H9 (cell line): ENCODE results near the gene RAP1GDS1. TPM values are rescaled to one million over a fixed set of nuclear protein-coding genes. Genes with fewer than 3 reads are reported as not detected.

Source experiments
- DNase-seq: peaks from one replicate; pipeline ENCODE4 v3.0.0-alpha.2; 2017
- H2AFZ ChIP-seq: one replicate; pipeline ENCODE4 v1.6.1; 2013; ENCODE audit warnings: mild to moderate bottlenecking, low read length, control low read depth, moderate library complexity
- H2AK5ac ChIP-seq: 2 replicates; pipeline ENCODE4 v1.6.1; 2013; ENCODE audit warnings: low read length, control low read depth, mixed read lengths; ENCODE audit not compliant: insufficient read length
- H2BK120ac ChIP-seq: one replicate; pipeline ENCODE4 v1.6.1; 2013; ENCODE audit warnings: low read depth, mild to moderate bottlenecking, low read length, control low read depth, inconsistent platforms; ENCODE audit not compliant: poor library complexity, severe bottlenecking
- H2BK12ac ChIP-seq: 2 replicates; pipeline ENCODE4 v1.6.1; 2013; ENCODE audit warnings: low read length, control low read depth, mixed read lengths, low read depth; ENCODE audit not compliant: insufficient read length
- H2BK15ac ChIP-seq: 2 replicates; pipeline ENCODE4 v1.6.1; 2013; ENCODE audit warnings: low read depth, low read length, control low read depth
- H2BK20ac ChIP-seq: one replicate; pipeline ENCODE4 v1.6.1; 2013; ENCODE audit warnings: low read depth, mild to moderate bottlenecking, low read length, control low read depth, inconsistent platforms; ENCODE audit not compliant: poor library complexity, severe bottlenecking
- H2BK5ac ChIP-seq: 2 replicates; pipeline ENCODE4 v1.6.1; 2013; ENCODE audit warnings: low read length, control low read depth, mixed read lengths; ENCODE audit not compliant: insufficient read length
- H3K14ac ChIP-seq: 2 replicates; pipeline ENCODE4 v1.6.1; 2013; ENCODE audit warnings: low read length, control low read depth; ENCODE audit not compliant: insufficient read depth
- H3K18ac ChIP-seq: 2 replicates; pipeline ENCODE4 v1.6.1; 2013; ENCODE audit warnings: low read depth, mild to moderate bottlenecking, mixed read lengths, low read length, control low read depth; ENCODE audit not compliant: insufficient read length
- H3K23ac ChIP-seq: 2 replicates; pipeline ENCODE4 v1.6.1; 2013; ENCODE audit warnings: low read length, control low read depth, mixed read lengths, low read depth; ENCODE audit not compliant: insufficient read length
- H3K23me2 ChIP-seq: 2 replicates; pipeline ENCODE4 v1.6.1; 2013; ENCODE audit warnings: low read depth, mild to moderate bottlenecking, mixed read lengths, low read length, control low read depth; ENCODE audit not compliant: insufficient read length, poor library complexity, severe bottlenecking
- H3K27ac ChIP-seq: 2 replicates; pipeline ENCODE4 v1.5.1; 2013; ENCODE audit warnings: low read length, control low read depth, mixed read lengths, low read depth; ENCODE audit not compliant: insufficient read length
- H3K27me3 ChIP-seq: 2 replicates; pipeline ENCODE4 v1.6.1; 2013; ENCODE audit warnings: low read length, control low read depth, inconsistent platforms; ENCODE audit not compliant: insufficient read depth
- H3K4ac ChIP-seq: 2 replicates; pipeline ENCODE4 v1.6.1; 2013; ENCODE audit warnings: low read depth, mild to moderate bottlenecking, control low read depth, inconsistent platforms, low read length, moderate library complexity
- H3K4me1 ChIP-seq: 2 replicates; pipeline ENCODE4 v1.6.1; 2013; ENCODE audit warnings: low read length, control low read depth, inconsistent platforms; ENCODE audit not compliant: insufficient read depth
- H3K4me2 ChIP-seq: 2 replicates; pipeline ENCODE4 v1.6.1; 2013; ENCODE audit warnings: low read length, control low read depth, mixed read lengths; ENCODE audit not compliant: insufficient read length, insufficient read depth
- H3K56ac ChIP-seq: 2 replicates; pipeline ENCODE4 v1.6.1; 2013; ENCODE audit warnings: low read depth, mild to moderate bottlenecking, mixed read lengths, low read length, control low read depth; ENCODE audit not compliant: insufficient read length
- H3K79me1 ChIP-seq: 2 replicates; pipeline ENCODE4 v1.6.1; 2013; ENCODE audit warnings: low read depth, mild to moderate bottlenecking, moderate library complexity, low read length, control low read depth, inconsistent platforms; ENCODE audit not compliant: insufficient read depth, poor library complexity, severe bottlenecking
- H3K79me2 ChIP-seq: 2 replicates; pipeline ENCODE4 v1.6.1; 2013; ENCODE audit warnings: low read length, control low read depth, inconsistent platforms; ENCODE audit not compliant: insufficient read depth
- H3K9ac ChIP-seq: 2 replicates; pipeline ENCODE4 v1.6.1; 2013; ENCODE audit warnings: low read length, control low read depth, mixed read lengths; ENCODE audit not compliant: insufficient read length; ENCODE audit errors: extremely low read depth
- H3K9me3 ChIP-seq: one replicate; pipeline ENCODE4 v1.6.1; 2013; ENCODE audit warnings: low read depth, low read length, inconsistent platforms; ENCODE audit not compliant: control insufficient read depth
- H3T11ph ChIP-seq: one replicate; pipeline ENCODE4 v1.6.1; 2013; ENCODE audit warnings: mild to moderate bottlenecking, low read length, control low read depth, inconsistent platforms
- H4K20me1 ChIP-seq: one replicate; pipeline ENCODE4 v1.6.1; 2013; ENCODE audit not compliant: control insufficient read depth, insufficient read length, insufficient read depth
- H4K5ac ChIP-seq: 2 replicates; pipeline ENCODE4 v1.6.1; 2013; ENCODE audit warnings: low read depth, mild to moderate bottlenecking, mixed read lengths, low read length, control low read depth; ENCODE audit not compliant: insufficient read length
- H4K8ac ChIP-seq: replicated peaks from 2 replicates; pipeline ENCODE4 v1.6.1; 2013; ENCODE audit warnings: low read length, control low read depth, mixed read lengths, low read depth; ENCODE audit not compliant: insufficient read length
- H4K91ac ChIP-seq: 2 replicates; pipeline ENCODE4 v1.6.1; 2013; ENCODE audit warnings: low read depth, mild to moderate bottlenecking, moderate library complexity, mixed read lengths, low read length, control low read depth; ENCODE audit not compliant: insufficient read length
- H3K27ac Mint-ChIP-seq, 3 experiments: 2 replicates in 2 of 3; 3 replicates in 1 of 3; pipeline ENCODE4 v1.8.0; 2020 to 2021; ENCODE audit warnings: mixed read lengths in 3 of 3, mild to moderate bottlenecking in 1 of 3, moderate library complexity in 1 of 3
- H3K27me3 Mint-ChIP-seq: 2 replicates; pipeline ENCODE4 v1.8.0; 2021; ENCODE audit warnings: low read depth, mild to moderate bottlenecking, moderate library complexity, mixed read lengths
- H3K36me3 Mint-ChIP-seq, 3 experiments: 2 replicates in 2 of 3; 3 replicates in 1 of 3; pipeline ENCODE4 v1.8.0; 2020 to 2021; ENCODE audit warnings: low read depth in 3 of 3, mixed read lengths in 3 of 3; ENCODE audit not compliant: insufficient read depth in 1 of 3
- H3K4me1 Mint-ChIP-seq, 2 experiments: 2 replicates each; pipeline ENCODE4 v1.8.0; 2020; ENCODE audit warnings: mixed read lengths in 2 of 2
- H3K4me3 Mint-ChIP-seq, 2 experiments: 2 replicates in 1 of 2; 3 replicates in 1 of 2; pipeline ENCODE4 v1.8.0; 2020 to 2021; ENCODE audit warnings: mild to moderate bottlenecking in 2 of 2, mixed read lengths in 2 of 2, moderate library complexity in 1 of 2
- H3K9me3 Mint-ChIP-seq, 2 experiments: 2 replicates in 1 of 2; 3 replicates in 1 of 2; pipeline ENCODE4 v1.8.0; 2020; ENCODE audit warnings: mild to moderate bottlenecking in 2 of 2, mixed read lengths in 2 of 2, moderate library complexity in 1 of 2
- total RNA-seq: library from RNA; stranded (reverse); gene quantifications from 2 replicates; pipeline ENCODE4 v1.2.1, GENCODE V29; 2021
- TF ChIP-seq, protein P1 (sequence below): fragments of 200-600 bp; sonication (generic); conservative IDR thresholded peaks from 3 replicates; pipeline ENCODE4 v1.8.0; 2021; ENCODE audit warnings: antibody characterized with exemption, mild to moderate bottlenecking

Gene RAP1GDS1
- total RNA-seq, 1 experiment from 2014 or later: 25.2 TPM

DNA sequence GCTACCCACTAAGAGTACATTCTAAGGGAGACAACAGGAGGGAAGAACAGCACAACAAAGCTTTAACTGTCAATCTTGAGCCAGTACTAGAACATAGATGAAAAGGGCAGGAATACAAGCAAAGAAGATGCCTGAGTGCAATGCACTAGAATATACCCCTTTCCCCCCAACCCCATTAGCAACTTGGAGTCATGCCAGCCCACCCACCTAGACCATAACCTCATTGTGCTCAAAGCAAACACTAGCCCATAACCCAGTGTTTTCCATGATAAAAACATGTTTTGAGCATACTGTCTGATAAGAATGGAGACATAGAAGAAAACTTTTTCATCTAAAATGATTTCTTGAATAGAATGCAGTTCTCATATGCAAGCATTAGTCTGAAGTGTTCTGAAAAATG, 183.2 kb downstream of the RAP1GDS1 start:
- Histone ChIP-seq H3K27ac (no peak overlapping the region), H4K8ac (no peak overlapping the region), H2BK15ac (no peak overlapping the region), H2AK5ac (no peak overlapping the region), H3K23me2 (no peaks in the 10 kb centered on the region), H2BK20ac (no peak overlapping the region), H4K20me1 (no peaks in the 10 kb centered on the region), H3K4me1 (no peaks in the 10 kb centered on the region), H3K4ac (no peak overlapping the region), H3K18ac (no peak overlapping the region), H3K79me2 (no peaks in the 10 kb centered on the region), H3K9ac (no peak overlapping the region), H3K56ac (no peak overlapping the region), H4K5ac (no peak overlapping the region), H3K23ac (no peak overlapping the region), H3K27me3 (no peaks in the 10 kb centered on the region), H4K91ac (no peak overlapping the region), H3K4me2 (no peak overlapping the region), H3K14ac (no peak overlapping the region), H2BK12ac (no peak overlapping the region), H2BK120ac (no peak overlapping the region), H2BK5ac (no peak overlapping the region), H3K9me3 (no peaks in the 10 kb centered on the region), H3K79me1 (no peaks in the 10 kb centered on the region), H3T11ph (no peak overlapping the region), H2AFZ (no peak overlapping the region)
- no peak overlapping the region for H3K27ac Mint-ChIP-seq
- peaks cover 0 to 7% (median 1%) of the 10 kb centered on the region in 3 experiments; a peak in 3 of 7 replicates for H3K36me3 Mint-ChIP-seq
- H3K4me3 Mint-ChIP-seq: no peak overlapping the region
- DNase-seq: no peak
- H3K4me1 Mint-ChIP-seq: no peaks in the 10 kb centered on the region
- H3K27me3 Mint-ChIP-seq: no peaks in the 10 kb centered on the region
- no peaks in the 10 kb centered on the region for H3K9me3 Mint-ChIP-seq
- TF ChIP-seq, protein P1, sequence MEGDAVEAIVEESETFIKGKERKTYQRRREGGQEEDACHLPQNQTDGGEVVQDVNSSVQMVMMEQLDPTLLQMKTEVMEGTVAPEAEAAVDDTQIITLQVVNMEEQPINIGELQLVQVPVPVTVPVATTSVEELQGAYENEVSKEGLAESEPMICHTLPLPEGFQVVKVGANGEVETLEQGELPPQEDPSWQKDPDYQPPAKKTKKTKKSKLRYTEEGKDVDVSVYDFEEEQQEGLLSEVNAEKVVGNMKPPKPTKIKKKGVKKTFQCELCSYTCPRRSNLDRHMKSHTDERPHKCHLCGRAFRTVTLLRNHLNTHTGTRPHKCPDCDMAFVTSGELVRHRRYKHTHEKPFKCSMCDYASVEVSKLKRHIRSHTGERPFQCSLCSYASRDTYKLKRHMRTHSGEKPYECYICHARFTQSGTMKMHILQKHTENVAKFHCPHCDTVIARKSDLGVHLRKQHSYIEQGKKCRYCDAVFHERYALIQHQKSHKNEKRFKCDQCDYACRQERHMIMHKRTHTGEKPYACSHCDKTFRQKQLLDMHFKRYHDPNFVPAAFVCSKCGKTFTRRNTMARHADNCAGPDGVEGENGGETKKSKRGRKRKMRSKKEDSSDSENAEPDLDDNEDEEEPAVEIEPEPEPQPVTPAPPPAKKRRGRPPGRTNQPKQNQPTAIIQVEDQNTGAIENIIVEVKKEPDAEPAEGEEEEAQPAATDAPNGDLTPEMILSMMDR: no peak
